Dermis blood vessel endothelial cell (primary cell): Measurements from ENCODE around the gene MYOF. TPM values are rescaled to one million over a fixed set of nuclear protein-coding genes. Genes with fewer than 3 reads are reported as not detected.
"Not testable (repeated sequence)": the region's sequence is repeated elsewhere in the genome, so short reads cannot be mapped to it uniquely, and the experiment has no call there.

Experiments used
- DNase-seq: peaks from one replicate; pipeline ENCODE4 v3.0.0; 2010
- total RNA-seq: library from RNA; depleted of rRNA; stranded (reverse); fragments of >200 nt; gene quantifications from 2 replicates; pipeline ENCODE4 v1.2.3, GENCODE V29; 2014

The MYOF gene
- total RNA-seq, 1 donor from 2014 or later = 190 TPM

DNA sequence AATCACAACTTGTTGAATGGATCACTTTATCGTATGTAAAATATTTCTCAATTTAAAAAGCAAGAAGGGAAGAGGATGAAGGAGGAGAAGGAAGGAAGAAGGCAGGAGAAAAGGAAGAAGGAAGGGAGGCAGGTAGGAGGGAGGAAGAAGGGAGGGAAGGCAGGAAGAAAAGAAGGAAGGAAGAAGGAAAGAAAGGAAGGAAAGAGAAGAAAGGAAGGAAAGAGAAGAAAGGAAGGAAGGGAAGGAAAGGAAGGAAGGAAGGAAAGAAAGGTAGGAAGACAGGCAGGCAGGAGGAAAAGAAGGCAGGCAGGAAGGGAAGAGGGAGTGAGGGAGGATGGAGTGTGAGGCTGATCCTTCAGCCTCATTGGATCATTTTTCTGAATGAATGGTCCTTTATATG is 145.5 kb downstream of the MYOF start:
- DNase-seq = no peak

DNA sequence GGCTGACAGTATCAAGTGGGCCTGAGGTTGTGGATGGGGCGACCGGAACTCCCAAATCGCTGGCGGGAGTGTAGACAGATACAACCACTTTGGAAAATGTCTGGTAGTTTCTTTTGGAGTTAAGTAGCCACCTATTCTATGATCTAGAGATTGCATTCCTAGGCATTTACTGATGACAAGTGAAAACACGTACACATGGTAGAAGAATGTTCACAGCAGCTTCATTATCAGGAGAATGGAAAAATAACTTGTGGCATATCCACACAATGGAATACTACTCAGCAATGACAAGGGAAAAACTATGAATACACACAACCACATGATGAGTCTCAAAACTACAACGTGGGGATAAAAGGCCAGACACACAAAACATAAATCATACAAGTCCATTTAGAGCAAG is 146.0 kb downstream of the MYOF start:
- DNase-seq = no peak

DNA sequence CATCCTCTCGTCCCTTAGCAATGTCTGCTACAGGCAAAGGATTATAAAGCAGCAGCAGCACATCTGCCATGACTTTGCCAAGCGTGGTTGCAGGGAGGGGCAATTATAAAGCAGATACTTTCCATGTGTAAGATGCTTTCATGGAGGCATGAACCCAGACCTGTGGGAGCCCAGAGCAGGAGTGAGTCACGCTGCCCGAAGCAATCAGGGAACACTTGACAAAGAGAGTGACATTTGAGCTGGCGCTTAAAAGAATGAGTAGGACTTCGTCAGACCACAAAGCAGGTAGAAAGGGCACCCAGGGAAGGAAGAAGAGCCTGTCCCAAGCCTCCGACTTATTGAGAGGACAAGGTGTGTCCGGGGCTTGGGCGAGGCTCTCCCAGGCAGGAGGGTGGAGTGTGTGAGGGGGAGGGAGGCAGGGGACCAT is 147.2 kb downstream of the MYOF start:
- no peak for DNase-seq

DNA sequence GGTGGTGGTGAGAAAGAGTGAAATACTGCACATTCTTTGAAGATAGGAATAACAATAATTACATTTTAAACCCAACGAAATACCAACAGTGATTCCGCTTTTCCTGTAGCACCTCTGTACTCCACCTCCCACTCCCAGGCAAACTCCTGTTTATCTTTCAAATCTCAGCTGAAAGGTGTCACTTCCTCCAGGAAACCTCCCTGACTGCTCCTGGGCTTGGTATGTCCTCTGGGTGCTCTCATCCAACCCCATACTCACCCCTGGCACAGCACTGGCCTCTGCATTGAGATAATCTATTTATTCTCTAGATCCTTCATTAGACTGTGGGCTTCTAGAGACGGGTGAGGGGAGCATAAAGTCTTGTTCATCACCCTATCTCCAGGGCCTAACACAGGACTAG is 148.0 kb downstream of the MYOF start:
- no peak for DNase-seq

DNA sequence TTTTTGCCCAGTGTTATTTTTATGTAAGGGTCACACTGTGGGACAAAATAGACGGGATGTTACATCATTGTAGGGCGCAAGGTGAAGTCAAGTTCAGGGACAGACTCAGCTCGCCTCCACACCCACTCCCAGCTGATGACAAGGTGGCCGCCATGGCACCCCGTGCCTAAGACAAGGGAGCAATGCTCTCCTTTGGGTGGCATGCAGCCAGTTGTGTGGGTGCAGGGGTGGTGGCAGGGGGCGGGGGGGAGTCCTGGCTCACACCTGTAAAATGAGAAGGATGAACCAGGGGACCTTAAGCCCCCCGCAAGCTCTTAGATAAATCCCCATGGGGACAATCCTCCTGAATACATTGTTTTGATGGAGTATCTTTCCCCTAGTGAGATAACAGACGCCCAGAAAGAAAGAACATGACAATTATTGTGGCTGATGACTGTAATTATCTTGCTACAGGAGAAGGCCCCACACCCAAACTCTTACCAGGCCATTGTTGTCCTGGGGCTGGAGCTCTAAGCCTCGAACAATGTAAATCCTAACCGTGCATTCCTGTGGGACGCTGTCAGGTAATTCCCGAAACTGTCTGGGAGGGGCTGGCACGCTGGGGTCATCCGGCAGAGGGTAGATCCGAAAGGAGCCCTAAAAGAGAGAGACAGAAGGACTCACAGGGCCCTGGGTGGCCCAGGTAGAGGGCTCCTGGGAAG is 148.7 kb downstream of the MYOF start:
- DNase-seq = no peak

DNA sequence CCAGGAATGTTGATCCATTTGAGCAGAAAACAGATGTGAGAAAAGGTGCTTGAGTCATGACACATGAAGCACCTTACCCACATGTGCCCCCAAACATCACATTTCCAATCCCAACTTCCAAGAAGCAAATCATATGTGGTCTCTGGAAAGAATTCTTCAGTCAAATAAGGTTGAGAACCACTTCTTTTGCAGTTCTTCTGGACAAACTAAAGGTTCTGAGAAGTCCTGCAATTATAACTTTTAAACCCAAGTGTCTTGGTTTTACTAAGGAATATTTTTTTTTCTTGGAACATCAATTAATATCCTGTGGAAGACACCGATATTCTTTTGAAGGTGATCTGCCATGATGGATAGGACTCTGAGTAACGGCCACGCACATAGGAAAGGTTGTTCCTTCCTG is 151.3 kb downstream of the MYOF start:
- no peak for DNase-seq

DNA sequence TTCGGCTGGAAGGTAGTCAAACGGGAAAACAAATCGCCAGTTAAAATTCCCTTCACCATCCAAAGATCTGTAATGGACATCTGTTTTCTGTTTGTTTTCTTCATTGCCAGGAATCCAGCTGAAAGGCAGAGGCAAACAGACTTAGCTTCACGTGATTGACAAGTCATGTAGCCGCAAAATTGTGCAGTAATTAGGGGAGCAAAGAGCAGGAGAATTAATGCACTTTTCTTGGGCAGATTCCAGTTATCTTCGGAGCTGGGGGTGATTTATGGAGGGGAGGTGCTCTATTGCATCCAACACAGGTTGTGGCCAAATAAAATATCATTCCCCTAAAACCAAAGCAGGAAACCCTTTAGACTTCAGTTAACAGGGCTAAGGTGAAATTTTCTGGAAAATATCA is 162.2 kb downstream of the MYOF start:
- DNase-seq = no peak

DNA sequence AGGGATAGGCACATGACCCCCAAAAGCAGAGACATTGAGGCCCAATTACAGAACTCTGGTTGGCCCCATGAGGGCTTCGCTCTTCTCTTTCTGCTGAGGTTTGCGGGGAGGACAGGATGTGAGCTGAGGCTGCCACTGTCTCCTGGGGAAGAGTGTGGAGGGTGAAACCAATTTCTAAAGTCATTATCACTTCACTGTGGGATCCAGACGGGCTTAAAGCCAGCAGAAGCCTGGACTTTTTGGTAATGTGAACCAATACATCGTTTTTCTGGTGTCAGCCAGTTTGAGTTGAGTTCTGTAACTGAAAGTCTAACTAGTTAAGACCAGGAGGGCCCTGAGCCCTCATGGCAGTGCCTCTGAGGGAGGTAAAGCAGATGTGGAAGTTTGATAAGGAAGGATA is 163.0 kb downstream of the MYOF start:
- DNase-seq = no peak

DNA sequence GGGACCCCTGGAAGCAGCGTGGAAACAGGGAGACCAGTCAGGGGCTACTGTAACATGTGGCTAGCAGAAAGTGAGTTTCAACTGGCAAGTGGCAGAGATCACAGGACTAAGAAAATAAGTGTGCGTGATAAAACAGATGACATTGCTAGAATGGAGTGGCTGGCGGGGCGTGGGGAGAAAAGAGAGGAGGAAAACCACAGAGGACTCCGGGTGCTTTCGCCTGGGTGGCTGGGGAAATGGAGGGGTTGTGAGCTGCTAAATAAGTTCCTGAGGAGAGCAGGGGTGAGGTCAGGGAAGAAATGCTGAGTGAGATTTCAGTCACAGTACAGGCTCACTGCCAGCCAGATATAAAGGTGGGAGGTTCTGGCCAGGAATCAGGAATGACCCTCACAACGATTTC is 166.9 kb downstream of the MYOF start:
- no peak for DNase-seq

DNA sequence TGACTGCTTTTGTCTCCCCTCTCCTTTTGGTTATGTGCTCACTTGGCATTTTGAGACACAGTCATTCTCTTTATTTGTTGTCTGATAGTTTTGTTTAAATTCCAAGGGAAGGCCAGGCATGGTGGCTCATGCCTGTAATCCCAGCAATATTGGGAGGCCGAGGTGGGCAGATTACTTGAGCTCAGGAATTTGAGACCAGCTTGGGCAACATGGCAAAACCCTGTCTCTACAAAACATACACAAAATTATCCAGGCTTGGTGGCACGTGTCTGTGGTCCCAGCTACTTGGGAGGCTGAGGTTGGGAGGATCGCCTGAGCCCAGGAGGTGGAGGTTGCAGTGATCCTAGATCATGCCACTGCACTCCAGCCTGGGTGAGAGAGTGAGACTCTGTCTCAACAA is 167.5 kb downstream of the MYOF start:
- not testable (repeated sequence) for DNase-seq

DNA sequence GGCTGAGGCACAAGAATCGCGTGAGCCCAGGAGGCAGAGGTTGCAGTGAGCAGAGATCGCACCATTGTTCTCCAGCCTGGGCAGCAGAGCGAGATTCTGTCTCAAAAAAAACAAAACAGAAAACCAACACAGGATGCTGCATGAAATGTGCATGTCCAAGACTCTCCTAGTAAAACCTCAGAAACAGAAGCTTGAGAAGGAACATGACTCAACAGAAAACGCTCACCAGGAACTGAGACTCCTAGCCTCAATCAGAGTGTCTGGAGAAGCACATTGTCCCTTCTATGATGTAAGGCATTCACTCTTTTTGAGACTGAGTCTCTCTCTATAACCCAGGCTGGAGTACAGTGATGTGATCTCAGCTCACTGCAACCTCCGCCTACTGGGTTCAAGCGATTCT is 168.3 kb downstream of the MYOF start:
- DNase-seq = peak; percentile 63

DNA sequence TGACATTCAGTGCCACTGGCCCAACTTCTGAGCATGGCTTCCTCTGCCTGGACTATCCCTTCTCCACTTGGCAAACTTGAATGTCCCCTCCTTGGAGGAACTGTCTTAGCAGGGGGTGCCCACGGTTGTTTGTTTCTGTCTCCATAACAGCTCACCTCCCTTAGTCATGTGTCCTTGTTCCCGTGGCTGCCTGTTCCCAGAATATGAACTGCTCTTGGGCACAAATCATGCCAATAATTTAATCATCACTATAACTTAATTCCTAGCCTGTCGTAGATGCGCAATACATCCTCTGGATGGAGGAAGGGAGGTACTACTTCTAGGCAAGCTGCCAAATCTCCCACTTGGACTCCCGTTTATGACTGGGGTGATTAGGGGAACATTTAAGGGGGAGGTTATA is 173.1 kb downstream of the MYOF start:
- DNase-seq = peak; percentile 63

DNA sequence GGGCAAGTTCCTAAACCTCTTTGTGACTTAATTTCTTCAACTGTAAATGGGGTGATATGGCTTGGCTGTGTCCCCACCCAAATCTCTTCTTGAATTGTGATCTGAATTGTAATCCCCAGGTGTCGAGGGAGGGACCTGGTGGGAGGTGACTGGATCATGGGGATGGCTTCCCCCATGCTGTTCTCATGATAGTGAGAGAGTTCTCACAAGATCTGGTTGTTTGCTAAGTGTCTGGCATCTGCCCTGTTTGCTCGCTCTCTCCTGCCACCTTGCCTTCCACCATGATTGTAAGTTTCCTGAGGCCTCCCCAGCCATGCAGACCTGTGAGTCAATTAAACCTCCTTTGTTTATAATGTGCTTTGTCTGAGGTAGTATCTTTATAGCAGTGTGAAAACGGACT is 177.0 kb downstream of the MYOF start:
- DNase-seq = no peak

DNA sequence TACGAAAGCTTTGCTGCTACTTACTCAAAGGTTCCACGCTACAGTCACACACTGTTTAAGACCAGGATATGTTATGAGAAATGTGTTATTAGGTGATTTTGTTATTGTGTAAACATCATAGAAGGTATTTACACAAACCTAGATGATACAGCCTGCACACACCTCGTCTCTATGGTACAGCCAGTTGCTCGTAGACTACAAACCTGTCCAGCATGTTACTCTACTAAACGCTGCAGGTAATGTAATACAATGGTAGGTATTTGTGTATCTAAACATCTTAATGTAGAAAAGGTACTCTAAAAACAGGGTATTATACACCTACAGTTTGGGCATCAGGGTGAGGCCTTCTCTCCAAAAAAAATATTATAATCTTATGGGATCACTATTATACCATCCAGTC is 181.2 kb downstream of the MYOF start:
- no peak for DNase-seq

DNA sequence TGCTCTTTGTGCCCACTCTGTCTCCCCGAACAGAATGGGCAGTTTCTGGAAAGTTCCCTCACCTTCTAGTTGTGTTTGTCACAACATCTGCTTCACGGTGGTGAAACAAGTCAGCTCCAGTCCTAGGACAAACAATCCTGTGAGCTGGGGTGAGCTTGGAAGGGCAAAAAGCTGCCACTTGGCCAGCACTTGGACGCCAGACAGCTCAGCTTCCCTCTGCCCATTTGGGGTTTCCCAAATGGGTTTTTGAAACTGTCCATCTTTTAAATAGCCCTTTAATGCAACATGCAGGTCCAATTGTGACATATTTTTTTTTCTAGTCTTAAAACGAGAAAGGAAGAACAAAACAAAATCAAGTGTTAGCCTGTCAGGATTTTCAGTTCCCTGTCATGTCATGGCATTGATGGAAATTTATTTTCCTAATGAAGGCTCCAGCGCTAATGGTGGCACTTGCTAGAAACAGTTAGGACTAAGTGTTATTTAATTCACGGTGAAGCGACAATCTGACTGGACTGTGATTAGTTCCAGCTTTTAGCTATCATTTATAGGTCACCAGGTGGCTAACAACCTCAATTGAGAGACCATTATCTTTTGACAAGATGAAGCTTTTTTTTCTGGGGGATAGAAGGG is 181.7 kb downstream of the MYOF start:
- no peak for DNase-seq

DNA sequence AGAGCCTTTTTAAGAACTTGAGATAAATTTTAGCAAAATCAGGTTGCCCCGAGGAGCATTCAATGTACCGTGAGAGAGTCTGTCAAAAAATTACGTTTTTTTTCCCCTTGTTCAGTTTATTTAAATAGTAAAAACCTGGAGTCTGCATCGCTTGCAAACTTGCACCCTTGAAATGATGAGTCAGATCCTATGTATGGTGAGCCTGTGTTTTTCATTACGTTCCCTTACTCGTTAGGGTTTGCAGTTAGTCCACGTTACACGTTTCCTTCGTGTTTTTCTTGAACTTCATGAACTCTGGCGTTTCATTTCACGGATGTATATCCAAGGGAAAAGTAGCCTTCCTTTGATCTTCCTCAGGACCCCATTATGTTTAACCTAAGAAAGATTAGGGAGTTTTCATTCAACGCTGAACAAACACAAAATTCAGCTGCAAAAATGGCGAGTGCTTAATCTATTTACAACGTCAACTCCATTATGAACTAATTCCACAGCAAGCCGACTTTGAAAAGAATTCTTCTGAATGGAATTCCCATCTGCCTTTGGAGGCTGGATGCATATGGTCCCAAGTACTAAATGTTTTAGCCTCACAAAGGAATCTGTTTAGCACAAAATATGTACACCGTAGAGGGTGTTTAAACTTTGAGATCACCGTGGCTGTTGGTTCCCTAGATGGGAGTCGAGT is 182.4 kb downstream of the MYOF start:
- no peak for DNase-seq

DNA sequence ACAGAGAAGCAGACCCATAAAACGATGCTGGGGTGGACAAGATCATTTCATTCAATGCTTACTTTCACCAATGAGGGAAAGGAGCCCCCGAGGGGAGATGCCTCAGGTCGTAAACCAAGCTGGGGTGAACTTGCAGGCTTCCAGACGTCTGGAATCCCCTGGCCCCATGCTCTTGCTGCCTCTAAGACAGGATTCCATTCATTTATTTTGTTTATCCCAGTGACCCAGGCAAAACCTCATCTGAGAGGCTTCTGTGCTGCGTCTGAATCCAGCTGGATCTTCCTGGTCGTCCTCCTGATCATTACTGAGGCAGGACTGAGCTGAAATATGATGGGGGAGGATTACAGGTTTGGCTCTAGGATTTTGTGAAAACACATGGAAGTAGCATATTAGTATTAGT is 182.9 kb downstream of the MYOF start:
- DNase-seq = no peak

DNA sequence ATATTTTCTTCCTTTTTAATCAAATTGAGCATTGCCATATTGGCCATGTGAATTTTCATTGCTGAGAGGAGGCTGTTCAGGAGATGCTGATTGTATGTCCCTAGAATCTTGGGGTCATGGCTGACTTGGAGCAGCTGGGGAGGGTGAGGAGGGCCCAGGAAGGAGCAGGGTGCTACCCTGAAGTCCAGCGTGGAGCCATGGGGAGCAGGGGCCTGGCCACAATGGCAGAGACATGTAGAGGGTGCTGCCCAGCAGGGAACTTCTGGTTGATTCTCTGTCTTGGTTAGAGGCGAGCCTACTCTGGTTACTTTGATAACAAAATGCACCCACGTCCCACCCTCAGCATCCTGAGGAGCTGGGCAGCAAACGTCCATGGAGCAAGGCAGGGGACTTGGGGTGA is 186.0 kb downstream of the MYOF start:
- DNase-seq = no peak

DNA sequence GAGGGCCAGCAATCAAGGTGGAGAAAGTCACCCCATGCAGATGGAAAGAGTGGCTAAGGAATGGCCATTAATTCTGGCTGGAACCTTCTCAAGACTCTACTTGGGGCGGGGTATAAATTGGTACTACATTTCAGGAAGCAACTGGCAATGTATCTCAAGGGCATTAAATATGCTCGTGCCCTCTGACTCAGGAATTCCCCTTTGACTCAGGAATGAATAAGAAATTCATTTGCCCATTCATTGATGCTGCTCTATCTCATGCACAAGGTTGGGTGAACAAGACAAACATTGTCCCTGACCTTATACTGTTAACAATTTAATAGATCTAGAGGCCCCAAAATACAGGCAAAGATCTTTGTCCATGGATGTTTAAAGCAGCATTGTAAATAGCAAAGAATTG is 188.1 kb downstream of the MYOF start:
- DNase-seq = peak; percentile 20

DNA sequence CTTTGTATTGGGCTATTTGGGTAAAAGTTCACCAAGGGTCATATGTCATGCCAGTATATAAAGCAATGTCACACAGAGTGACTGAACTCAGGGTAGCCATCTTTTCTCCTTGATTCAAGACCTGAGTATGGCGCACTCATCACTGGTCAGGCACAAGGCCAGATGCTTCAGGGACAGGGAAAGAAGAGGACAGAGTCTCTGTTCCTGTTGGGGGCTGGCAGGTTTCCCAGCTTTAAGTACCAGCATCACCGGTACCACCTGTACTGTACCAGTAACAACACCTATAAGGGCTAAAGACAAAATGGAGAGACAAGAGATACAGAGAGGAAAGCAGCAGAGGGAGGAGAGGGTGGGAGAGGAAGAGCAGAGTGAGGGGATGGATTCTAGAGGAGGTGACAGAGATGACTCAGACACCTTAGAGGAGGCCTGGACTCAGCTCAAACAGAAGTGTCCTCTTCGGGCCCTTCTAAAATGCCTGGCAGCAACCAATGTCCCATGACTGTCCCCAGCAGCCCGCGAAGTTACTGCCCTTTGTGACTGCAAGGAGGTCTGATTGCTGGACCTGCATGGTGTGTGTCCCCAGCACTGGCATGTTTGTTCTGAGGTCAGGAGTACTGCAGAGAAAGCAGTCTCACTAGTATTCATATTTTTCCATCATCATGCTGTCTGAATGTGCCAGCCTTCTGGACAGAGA is 191.3 kb downstream of the MYOF start:
- no peak for DNase-seq

DNA sequence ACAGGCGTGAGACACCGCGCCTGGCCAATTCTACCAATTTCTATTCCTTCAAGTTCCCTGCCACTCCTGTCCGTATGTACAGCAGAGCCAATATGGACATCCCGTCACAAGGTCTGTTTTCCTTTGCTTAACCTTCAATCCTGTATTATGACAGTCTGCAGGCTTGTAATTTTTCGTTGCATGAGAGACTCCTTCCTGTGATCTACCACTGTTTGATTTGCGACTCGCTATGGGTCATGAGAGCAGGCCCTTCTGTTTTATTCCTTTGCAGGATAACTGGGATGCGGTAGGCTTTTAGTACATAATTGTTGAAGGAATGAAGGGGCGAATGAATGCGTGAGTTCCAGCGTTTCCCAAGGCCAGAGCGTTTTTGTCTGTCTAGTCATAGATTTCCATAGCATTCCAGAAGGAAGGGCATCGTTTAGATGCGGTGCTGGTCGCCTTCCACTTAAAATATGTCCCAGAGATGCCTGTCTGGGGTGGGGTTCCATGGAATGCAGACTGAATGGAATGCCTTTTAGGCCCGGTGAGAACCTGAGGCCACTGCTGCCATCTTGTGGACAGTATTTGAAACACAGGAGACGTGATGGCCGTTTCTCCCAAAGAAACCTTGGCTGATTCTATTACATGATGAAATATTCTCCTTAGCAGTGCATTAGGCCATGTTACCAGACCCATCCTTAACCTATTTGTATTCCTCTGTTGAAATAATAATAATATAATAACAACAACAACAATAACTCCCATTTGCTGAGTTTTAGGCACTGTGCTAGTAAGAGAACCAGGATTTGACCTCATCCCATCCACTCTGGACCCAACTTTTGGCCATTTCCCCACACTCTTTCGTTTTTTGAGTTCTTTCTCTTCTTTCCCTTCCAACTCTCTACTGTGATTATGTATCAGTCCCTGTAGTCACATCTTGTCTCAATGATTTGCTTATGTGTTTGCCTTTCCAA is 193.2 kb downstream of the MYOF start:
- peak; percentile 86 for DNase-seq

DNA sequence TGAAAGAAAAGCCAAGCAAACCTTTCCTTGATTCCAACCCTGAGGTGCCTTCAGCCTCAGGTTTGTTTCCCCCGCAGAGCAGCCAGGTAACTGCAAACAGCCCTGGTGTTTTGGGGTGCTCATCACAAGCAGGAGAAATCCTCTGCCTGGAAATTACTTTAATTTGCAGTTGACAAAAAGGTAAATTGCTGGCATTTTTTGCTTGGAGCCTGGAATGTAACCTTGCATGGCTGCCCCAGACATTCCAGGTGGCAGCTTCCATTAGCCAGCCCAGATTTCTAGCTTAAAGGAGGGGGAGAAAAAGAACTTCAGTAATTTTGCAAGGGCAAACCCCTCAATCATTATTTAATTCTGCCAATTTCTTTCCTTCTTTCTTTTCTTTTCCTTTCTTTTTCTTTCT is 194.4 kb downstream of the MYOF start:
- DNase-seq = no peak
